Skin epidermis (tissue), 12 donors: ENCODE results near the gene FBXL7.

Source experiments
- H3K27ac ChIP-seq, 21 experiments: fragments of 200-600 bp; sonication (generic) in 11 of 21; one replicate each; pipeline ENCODE4 v1.5.0; 2020; ENCODE audit warnings: mild to moderate bottlenecking in 3 of 21, inconsistent platforms in 2 of 21, moderate library complexity in 2 of 21
- H3K4me3 ChIP-seq, 7 experiments: fragments of 200-600 bp; sonication (generic) in 2 of 7; one replicate each; pipeline ENCODE4 v1.5.0; 2020; ENCODE audit warnings: inconsistent platforms in 2 of 7, mild to moderate bottlenecking in 2 of 7, moderate library complexity in 1 of 7

FBXL7 gene

GRCh38 chr5:15499528-15500324 lies at the start of gene FBXL7:
TSS of gene FBXL7 (plus strand) at chr5:15500180.
- peak within 1 kb of the TSS; percentile 22 to 91 (median 69) for H3K27ac ChIP-seq
- H3K4me3 ChIP-seq, result peak within 1 kb of the TSS; percentile 37 to 51 (median 43)

DNA sequence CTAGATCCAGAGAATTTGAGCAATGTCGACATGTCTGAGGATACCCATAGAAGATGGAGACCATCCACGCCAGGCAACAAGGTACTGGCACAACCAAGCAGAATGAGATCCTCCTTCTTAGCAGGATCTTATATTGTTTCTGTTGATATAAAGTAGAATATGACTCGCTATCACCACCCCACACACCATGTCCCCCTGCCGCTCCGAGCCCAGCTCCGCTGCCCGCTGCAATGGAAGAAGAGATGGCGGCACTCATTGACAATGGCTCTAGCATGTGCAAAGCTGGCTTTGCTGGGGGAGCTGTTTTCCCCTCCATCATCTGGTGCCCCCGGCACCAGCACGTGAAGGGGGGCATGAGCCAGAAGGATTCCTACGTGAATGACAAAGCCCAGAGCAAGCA lies 49.5 kb upstream of the FBXL7 start:
- Histone ChIP-seq H3K4me3 (no peak overlapping the region), H3K27ac (no peak overlapping the region)

DNA sequence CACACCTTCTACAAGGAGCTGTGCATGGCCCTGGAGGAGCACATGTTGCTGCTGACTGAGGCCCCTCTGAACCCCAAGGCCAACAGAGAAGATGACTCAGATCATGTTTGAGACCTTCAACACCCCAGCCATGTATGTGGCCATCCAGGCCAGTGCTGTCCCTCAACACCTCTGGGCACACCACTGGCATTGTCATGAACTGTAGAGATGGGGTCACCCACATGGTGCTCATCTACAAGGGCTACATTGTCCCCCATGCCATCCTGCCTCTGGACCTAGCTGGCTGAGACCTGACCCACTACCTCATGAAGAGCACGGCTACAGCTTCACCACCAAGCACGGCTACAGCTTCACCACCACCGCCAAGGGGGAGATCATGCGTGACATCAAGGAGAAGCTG lies 49.0 kb upstream of the FBXL7 start:
- no peak overlapping the region for H3K4me3 ChIP-seq
- no peak overlapping the region for H3K27ac ChIP-seq

- H3K27ac ChIP-seq, result no peak overlapping the region
These were observed 48.0 kb upstream of the FBXL7 start for GRCh38 chr5:15452030-15452429.

GRCh38 chr5:15452781-15453180 lies 47.2 kb upstream of the FBXL7 start:
- Histone ChIP-seq H3K4me3 (no peak overlapping the region), H3K27ac (no peak overlapping the region)

More at GRCh38 chr5:15452030-15452429, 48.0 kb upstream of the FBXL7 start:
- no peak overlapping the region for H3K4me3 ChIP-seq

- no peak overlapping the region for H3K27ac ChIP-seq
These were observed 40.8 kb upstream of the FBXL7 start for GRCh38 chr5:15459200-15459599.

DNA sequence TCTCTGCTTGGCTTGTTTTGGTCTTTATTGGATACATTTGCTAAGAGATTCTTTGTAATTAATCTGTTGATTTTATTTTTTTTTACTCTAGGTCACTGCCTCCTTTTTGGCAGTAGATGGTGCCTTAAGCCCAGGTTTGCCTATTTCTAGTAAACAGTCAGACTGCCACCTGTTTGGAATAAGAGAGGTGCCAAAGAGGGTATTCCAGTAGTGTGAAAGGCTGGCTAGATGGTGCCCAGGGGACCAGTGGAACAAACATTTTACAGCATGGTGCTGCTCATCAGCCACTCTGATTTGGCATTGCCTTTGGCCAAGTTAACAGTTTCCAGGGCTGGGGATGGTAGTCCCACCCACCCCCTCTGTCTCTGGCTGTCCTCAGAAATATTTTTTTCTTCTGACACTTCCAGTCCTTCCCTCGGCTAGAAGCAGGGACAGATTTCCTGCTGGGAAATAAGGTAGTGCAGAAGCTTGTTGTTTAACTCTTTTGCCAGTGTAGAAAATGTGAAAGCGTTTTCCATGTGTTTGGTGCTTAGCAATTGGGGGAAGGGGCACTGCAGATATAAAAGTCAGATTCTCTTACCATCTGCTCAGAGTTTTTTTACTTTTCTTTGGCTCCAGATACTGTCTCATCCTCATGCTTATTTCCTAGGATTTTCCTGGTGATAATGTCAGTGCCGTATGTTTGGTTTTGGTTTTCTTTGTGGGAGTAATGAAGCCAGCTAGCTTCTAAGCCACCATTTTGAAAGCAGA lies 36.6 kb upstream of the FBXL7 start:
- Histone ChIP-seq H3K4me3 (no peak overlapping the region), H3K27ac (no peak overlapping the region)

More at GRCh38 chr5:15459200-15459599, 40.8 kb upstream of the FBXL7 start:
- H3K4me3 ChIP-seq, result no peak overlapping the region

DNA sequence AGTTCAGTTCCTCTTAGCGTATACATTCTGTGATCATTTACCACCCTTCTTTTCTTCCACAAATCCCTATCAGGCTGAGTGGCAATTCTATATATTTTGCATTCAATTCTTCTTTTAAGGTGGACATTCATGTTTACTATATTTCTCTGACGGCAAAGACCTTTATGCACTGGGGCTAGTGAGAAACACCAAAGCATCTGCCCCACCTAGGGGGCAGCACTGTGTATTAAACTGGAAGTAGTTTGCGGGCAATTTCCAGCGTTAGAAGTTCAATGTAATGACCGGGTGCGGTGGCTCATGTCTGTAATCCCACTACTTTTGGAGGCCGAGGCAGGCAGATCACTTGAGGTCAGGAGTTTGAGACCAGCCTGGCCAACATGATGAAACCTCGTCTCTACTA lies 27.9 kb upstream of the FBXL7 start:
- Histone ChIP-seq H3K4me3 (no peak overlapping the region), H3K27ac (no peak overlapping the region)

- Histone ChIP-seq H3K4me3 (no peak overlapping the region), H3K27ac (no peak overlapping the region)
These were observed 25.7 kb upstream of the FBXL7 start for GRCh38 chr5:15474143-15474719.

DNA sequence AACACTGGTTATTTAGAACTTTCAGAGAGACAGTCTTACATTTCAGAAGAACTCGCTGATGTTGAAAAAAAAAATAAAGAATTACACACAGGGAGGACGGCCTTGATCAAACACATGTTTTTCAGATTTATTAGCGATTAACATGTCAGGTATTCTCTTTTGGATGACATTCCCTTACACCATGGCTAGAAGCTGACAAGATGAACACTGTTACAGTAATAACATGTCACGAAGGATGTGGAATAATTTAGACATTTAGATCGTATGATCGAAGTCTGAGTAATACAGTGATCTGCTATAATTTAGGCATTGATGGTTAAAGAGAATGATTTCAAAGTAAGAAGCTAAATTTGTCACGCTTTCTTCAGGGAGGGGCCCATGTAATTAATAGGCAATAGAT lies 24.6 kb upstream of the FBXL7 start:
- Histone ChIP-seq H3K27ac (no peak overlapping the region), H3K4me3 (no peak overlapping the region)

DNA sequence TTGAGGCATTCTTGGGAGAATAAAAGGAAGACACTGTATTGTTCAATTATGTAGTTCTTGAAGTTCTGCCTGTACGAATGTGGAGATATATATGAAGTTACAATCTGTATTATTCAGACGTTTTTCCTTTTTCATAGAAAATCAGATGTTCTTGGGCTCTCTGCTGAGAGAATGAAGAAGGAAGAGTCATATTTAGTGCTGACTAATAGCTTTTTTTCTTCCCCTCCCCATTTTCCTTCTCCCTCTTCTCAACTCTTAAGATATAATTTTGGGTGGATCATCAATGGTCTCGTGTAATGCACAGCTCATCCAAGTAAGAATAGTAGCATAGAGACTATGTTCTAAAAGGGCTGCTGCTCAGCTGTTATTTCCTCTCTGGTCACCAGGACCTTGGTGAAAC lies 23.0 kb upstream of the FBXL7 start:
- no peak overlapping the region for H3K27ac ChIP-seq
- no peak overlapping the region for H3K4me3 ChIP-seq

DNA sequence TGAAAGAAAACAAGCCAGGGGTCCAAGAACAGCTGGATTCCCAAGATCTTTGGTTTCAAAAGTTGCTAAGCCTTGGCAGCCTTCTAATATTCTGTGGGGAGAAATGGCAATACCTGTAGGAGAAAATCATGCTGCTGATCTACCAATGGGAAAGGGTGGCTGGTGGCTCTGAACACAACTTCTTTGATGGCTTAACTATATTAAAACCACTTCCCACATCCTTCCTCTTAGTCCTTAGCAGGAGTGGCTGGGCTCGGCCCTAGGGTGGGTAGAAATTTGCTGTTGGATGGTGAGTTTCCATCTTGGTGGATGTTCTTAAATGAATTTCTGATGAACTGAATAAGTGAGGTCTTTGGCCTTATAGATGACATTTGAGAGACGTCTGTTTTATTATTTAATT lies 19.5 kb upstream of the FBXL7 start:
- no peak overlapping the region for H3K27ac ChIP-seq
- no peak overlapping the region for H3K4me3 ChIP-seq

DNA sequence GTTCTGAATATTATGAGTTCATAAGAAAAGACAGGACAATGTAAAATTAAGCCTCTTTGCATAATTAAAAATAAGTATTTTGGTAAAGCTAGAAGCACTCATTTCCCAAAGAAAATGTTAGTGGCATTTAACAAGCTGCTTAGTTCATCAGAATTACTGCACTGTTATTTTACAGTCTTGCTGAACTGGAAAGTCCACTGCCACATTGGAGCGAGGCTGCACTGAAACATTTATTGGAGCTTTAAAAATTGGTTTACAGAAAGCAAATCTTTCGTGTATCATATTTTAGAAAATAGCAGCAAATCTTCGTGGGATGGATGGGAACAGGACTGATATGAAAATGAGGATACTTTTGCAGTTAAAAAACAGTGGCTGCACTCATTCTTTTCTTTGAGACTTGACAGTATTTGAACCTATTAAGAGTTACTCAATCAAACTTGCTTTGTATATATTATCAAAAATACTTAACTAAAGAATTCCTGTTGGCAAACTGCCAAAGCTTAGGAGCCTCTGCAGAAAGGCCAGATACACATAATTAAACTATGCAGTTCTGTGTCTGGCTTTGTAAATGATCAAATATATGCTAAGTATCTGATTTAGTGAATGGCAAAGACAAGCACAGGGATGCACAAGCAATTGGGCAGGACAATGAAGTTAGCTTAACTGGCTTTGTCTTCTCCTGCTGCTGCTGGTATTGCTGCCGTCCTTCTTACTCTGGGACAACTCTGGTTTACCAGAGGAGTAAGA lies 16.5 kb upstream of the FBXL7 start:
- no peak overlapping the region for H3K27ac ChIP-seq
- H3K4me3 ChIP-seq, result no peak overlapping the region

GRCh38 chr5:15487228-15487627 lies 12.8 kb upstream of the FBXL7 start:
- Histone ChIP-seq H3K4me3 (no peak overlapping the region), H3K27ac (no peak overlapping the region)

DNA sequence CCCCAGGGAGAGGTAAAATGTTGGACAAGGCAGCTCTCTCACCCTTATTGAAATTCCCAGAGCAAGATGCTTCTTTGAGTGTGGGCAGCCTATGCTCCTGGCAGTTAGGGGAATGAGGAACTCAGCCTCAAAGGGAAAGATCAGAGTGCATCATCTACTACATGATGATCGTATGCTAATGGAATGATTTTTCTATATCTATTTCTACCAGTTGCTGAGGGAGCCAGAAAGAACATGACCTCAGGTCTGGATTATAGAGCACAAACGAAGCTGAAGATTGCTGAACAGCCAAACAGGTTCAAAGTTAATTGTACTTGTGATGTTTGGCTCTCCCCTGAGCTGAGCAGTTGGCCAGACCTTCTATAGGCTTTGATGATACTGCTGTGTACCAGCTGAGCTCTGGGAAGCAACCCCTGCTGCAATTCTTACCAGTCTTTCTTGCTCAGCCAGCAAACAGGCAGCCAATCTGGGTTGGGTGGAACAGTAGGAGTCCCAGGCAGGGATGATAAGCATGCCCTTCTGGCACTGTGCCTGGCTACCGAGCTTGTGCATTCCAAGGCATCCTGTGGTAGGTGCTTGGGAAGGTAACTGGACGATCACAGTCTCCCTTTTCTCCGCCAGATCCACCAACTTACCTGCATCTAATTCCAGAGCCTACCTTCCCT lies 10.3 kb upstream of the FBXL7 start:
- H3K27ac ChIP-seq, result no peak overlapping the region
- no peak overlapping the region for H3K4me3 ChIP-seq

GRCh38 chr5:15492545-15492944 lies 7.4 kb upstream of the FBXL7 start:
- no peak overlapping the region for H3K4me3 ChIP-seq
- no peak overlapping the region for H3K27ac ChIP-seq

- Histone ChIP-seq H3K4me3 (no peak overlapping the region), H3K27ac (no peak overlapping the region)
These were observed 6.5 kb upstream of the FBXL7 start for GRCh38 chr5:15493501-15493900.

GRCh38 chr5:15495026-15495425 lies 5.0 kb upstream of the FBXL7 start:
- no peak overlapping the region for H3K4me3 ChIP-seq

GRCh38 chr5:15496886-15497285 lies 3.1 kb upstream of the FBXL7 start:
- Histone ChIP-seq H3K4me3 (no peak overlapping the region), H3K27ac (peak overlapping the region in 1 of 21 experiments; percentile 52)

More at GRCh38 chr5:15495026-15495425, 5.0 kb upstream of the FBXL7 start:
- H3K27ac ChIP-seq, result no peak overlapping the region
